Ascending aorta (tissue), 2 donors: ENCODE results near the gene CNDP1. TPM values are rescaled to one million over a fixed set of nuclear protein-coding genes. Genes with fewer than 3 reads are reported as not detected.

Source experiments
- DNase-seq, 2 donors: peaks; one replicate each; pipeline ENCODE4 v3.0.0-alpha.2; 2019; ENCODE audit warnings: low spot score in 2 of 2
- H3K27ac ChIP-seq, 2 donors: fragments of 200-600 bp; sonication (generic); one replicate each; pipeline ENCODE4 v1.5.1; 2016 to 2017; ENCODE audit warnings: mild to moderate bottlenecking in 1 of 2
- H3K27me3 ChIP-seq: fragments of 200-600 bp; sonication (generic); one replicate; pipeline ENCODE4 v1.5.1; 2017
- H3K36me3 ChIP-seq, 2 donors: fragments of 200-600 bp; sonication (generic); one replicate each; pipeline ENCODE4 v1.5.1; 2016
- H3K4me1 ChIP-seq, 2 donors: fragments of 200-600 bp; sonication (generic); one replicate each; pipeline ENCODE4 v1.5.1; 2016 to 2017; ENCODE audit warnings: mild to moderate bottlenecking in 1 of 2
- H3K4me3 ChIP-seq, 2 donors: fragments of 200-600 bp; sonication (generic); one replicate each; pipeline ENCODE4 v1.5.1; 2016 to 2017; ENCODE audit warnings: mild to moderate bottlenecking in 1 of 2
- H3K9me3 ChIP-seq, 2 donors: fragments of 200-600 bp; sonication (generic); one replicate each; pipeline ENCODE4 v1.5.1; 2016
- CTCF ChIP-seq, 3 experiments: fragments of 200-600 bp in 2 of 3; fragments of 450-650 bp in 1 of 3; sonication (generic) in 2 of 3; IDR thresholded peaks; one replicate each; pipeline ENCODE4 v1.5.1; 2016 to 2019; ENCODE audit warnings: antibody characterized with exemption in 3 of 3, mild to moderate bottlenecking in 1 of 3, moderate library complexity in 1 of 3
- intact Hi-C: fragments of 100-400 bp; cut with DNase I; formaldehyde crosslinking; loops from one replicate; pipeline ENCODE4 v1.15.1; 2023
- total RNA-seq: library from RNA; depleted of rRNA; stranded (reverse); fragments of >200 nt; gene quantifications from one replicate; pipeline ENCODE4 v1.1.0, GENCODE V29; 2016

The CNDP1 gene
- total RNA-seq, 1 donor from 2014 or later = not detected

- Histone ChIP-seq H3K4me1 (no peaks in the 10 kb centered on the region), H3K9me3 (no peaks in the 10 kb centered on the region), H3K36me3 (no peaks in the 10 kb centered on the region), H3K27me3 (no peaks in the 10 kb centered on the region), H3K27ac (no peak overlapping the region), H3K4me3 (no peak overlapping the region)
- DNase-seq = no peak
- no peak for TF ChIP-seq CTCF (IDR thresholded peaks at IDR 0.05)
- intact Hi-C loops = no loop called here
These were observed 48.3 kb downstream of the CNDP1 start for GRCh38 chr18:74582642-74583041.

DNA sequence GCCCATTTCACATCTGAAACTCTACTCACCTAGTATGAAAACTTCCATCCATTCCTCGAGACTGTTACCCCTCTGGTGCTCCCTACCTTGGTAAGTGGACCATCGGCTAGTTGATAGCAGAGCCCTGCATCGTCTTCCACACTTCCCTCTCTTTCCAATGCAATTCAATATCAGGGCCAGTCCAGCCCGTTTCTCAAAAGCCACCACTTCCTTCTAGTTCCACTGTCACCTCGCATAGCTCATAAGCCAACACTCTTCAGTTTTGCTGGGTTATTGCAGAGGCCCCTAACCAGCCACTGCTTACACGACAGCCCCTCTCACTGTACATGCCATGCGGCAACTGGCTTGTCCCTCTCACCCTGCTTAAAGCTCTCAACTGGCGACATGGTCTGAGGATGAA, 53.1 kb downstream of the CNDP1 start:
- Histone ChIP-seq H3K9me3 (peaks cover 0 to 20% of the 10 kb centered on the region in 2 donors), H3K27ac (no peak overlapping the region), H3K4me3 (no peak overlapping the region), H3K36me3 (no peaks in the 10 kb centered on the region), H3K27me3 (no peaks in the 10 kb centered on the region), H3K4me1 (no peaks in the 10 kb centered on the region)
- intact Hi-C loops = no loop called here
- no peak for DNase-seq
- no peak for TF ChIP-seq CTCF (IDR thresholded peaks at IDR 0.05)

GRCh38 chr18:74589021-74589420, 54.7 kb downstream of the CNDP1 start:
- H3K9me3 ChIP-seq = peaks cover 0 to 33% of the 10 kb centered on the region in 2 donors
- H3K36me3 ChIP-seq = peaks cover 8 to 13% of the 10 kb centered on the region in 2 donors
- H3K27me3 ChIP-seq = no peaks in the 10 kb centered on the region
- no peak for TF ChIP-seq CTCF (IDR thresholded peaks at IDR 0.05)
- no peak overlapping the region for H3K27ac ChIP-seq
- H3K4me3 ChIP-seq = no peak overlapping the region
- H3K4me1 ChIP-seq = no peaks in the 10 kb centered on the region
- DNase-seq = no peak
- intact Hi-C loops = no loop called here

DNA sequence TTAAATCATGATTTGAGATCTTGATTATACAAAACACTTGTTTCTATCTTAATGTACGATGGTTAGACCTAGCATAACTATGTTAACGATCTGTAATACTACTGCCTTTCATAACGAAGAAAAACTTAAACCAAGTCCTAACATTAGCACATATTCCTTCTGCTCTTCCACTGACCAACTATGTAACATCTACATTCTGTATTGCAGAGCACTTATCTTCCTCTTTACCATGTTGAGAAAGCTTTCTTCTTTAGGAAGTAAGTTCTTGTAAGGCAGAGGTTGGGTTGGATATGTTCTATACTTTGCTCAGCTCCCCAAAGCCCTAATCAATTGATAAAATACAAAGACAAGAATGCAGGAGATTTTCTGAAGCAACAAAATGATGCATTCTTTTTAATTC, 55.5 kb downstream of the CNDP1 start:
- intact Hi-C loops = loop anchor here (10.0 kb wide), 1 partner anchor 1905 kb away; the partner anchor contains the start of gene ZNF516
- Histone ChIP-seq H3K9me3 (peaks cover 0 to 41% of the 10 kb centered on the region in 2 donors), H3K27ac (no peak overlapping the region), H3K27me3 (no peaks in the 10 kb centered on the region), H3K4me1 (no peaks in the 10 kb centered on the region), H3K36me3 (peaks cover 8 to 13% of the 10 kb centered on the region in 2 donors), H3K4me3 (no peak overlapping the region)
- no peak for DNase-seq
- no peak for TF ChIP-seq CTCF (IDR thresholded peaks at IDR 0.05)

- Histone ChIP-seq H3K4me3 (no peak overlapping the region), H3K27me3 (no peaks in the 10 kb centered on the region), H3K4me1 (peaks cover 0 to 1% of the 10 kb centered on the region in 2 donors), H3K27ac (no peak overlapping the region), H3K36me3 (peaks cover 8 to 13% of the 10 kb centered on the region in 2 donors), H3K9me3 (peaks cover 0 to 46% of the 10 kb centered on the region in 2 donors)
- intact Hi-C loops = loop anchor here (10.0 kb wide), 1 partner anchor 1904 kb away; the partner anchor contains the start of gene ZNF516
- no peak for DNase-seq
- no peak for TF ChIP-seq CTCF (IDR thresholded peaks at IDR 0.05)
These were observed 56.4 kb downstream of the CNDP1 start for GRCh38 chr18:74590671-74591070.

- no peak for TF ChIP-seq CTCF (IDR thresholded peaks at IDR 0.05)
- Histone ChIP-seq H3K4me3 (peak overlapping the region; percentile 84 to 89), H3K9me3 (peaks cover 0 to 44% of the 10 kb centered on the region in 2 donors), H3K27ac (peak overlapping the region in 1 of 2 donors; percentile 7), H3K36me3 (peaks cover 8 to 13% of the 10 kb centered on the region in 2 donors), H3K27me3 (no peaks in the 10 kb centered on the region), H3K4me1 (peaks cover 0 to 17% of the 10 kb centered on the region in 2 donors)
- intact Hi-C loops = loop anchor here (10.0 kb wide), 1 partner anchor 1899 kb away; the partner anchor contains the start of gene ZNF516
- DNase-seq = no peak
These were observed 61.1 kb downstream of the CNDP1 start for GRCh38 chr18:74595431-74595830.
